Small intestine (tissue), 7 donors: ENCODE data around the gene TTLL4. TPM values are rescaled to one million over a fixed set of nuclear protein-coding genes. Genes with fewer than 3 reads are reported as not detected.
A peak's percentile ranks its signal among the peaks of the same experiment; 100 is the strongest.

ENCODE experiments used
- DNase-seq, 2 donors: peaks; one replicate each; pipeline versions ENCODE4 v3.0.0 to v3.0.0-alpha.2; 2013
- FAIRE-seq: peaks from 2 replicates; lab custom pipeline; 2012; peaks lifted over from hg19 to GRCh38; lab: Jason Lieb, UNC
- H3K27ac ChIP-seq, 3 donors: one replicate each; pipeline ENCODE4 v1.5.1; 2013; ENCODE audit warnings: low read length in 2 of 3, mild to moderate bottlenecking in 2 of 3, control low read depth in 1 of 3, inconsistent platforms in 1 of 3, low read depth in 1 of 3, moderate library complexity in 1 of 3
- H3K27me3 ChIP-seq, 3 donors: one replicate each; pipeline ENCODE4 v1.6.1; 2013; ENCODE audit warnings: low read length in 3 of 3, inconsistent platforms in 1 of 3; ENCODE audit not compliant: control insufficient read depth in 3 of 3, insufficient read depth in 3 of 3
- H3K36me3 ChIP-seq, 3 donors: one replicate each; pipeline ENCODE4 v1.6.1; 2013; ENCODE audit warnings: low read length in 3 of 3, inconsistent platforms in 1 of 3, low read depth in 1 of 3, mild to moderate bottlenecking in 1 of 3, moderate library complexity in 1 of 3; ENCODE audit not compliant: control insufficient read depth in 3 of 3, insufficient read depth in 2 of 3
- H3K4me1 ChIP-seq, 3 donors: one replicate each; pipeline ENCODE4 v1.6.1; 2013; ENCODE audit warnings: low read length in 2 of 3, inconsistent platforms in 1 of 3, low read depth in 1 of 3, mild to moderate bottlenecking in 1 of 3, moderate library complexity in 1 of 3; ENCODE audit not compliant: control insufficient read depth in 3 of 3, insufficient read depth in 2 of 3
- H3K4me3 ChIP-seq, 3 donors: one replicate each; pipeline ENCODE4 v1.5.1; 2013; ENCODE audit warnings: low read length in 3 of 3, control low read depth in 1 of 3, inconsistent platforms in 1 of 3, low read depth in 1 of 3, mild to moderate bottlenecking in 1 of 3, moderate library complexity in 1 of 3
- H3K9me3 ChIP-seq, 2 donors: one replicate each; pipeline ENCODE4 v1.6.1; 2013; ENCODE audit warnings: low read depth in 1 of 2, low read length in 1 of 2; ENCODE audit not compliant: control insufficient read depth in 2 of 2, insufficient read depth in 1 of 2
- WGBS, 3 donors: extraction: QIAGEN DNeasy Blood & Tissue Kit; methylation state at CpG; one replicate each; pipeline ENCODE4 v1.1.7; 2013; 5-methylcytosine and 5-hydroxymethylcytosine counted together
- polyA plus RNA-seq, 4 donors: library from polyadenylated mRNA; stranded (reverse) in 3 of 4; unstranded in 1 of 4; fragments of 200-250 nt in 3 of 4; fragments of 120-200 nt in 1 of 4; gene quantifications; one replicate each; pipeline versions ENCODE4 v1.2.1 to v1.2.3, GENCODE V29; 2013
- donor health status: healthy with polysubstance abuse.
- donor health status: control.
- donor health status: control.
- donor health status: Bipolar disorder and iron deficiency.
- donor health status: healthy.

The TTLL4 gene
- polyA plus RNA-seq, 4 donors = 8.6 to 25.7 (median 12.5) TPM

- H3K4me1 ChIP-seq = peaks cover 0 to 6% (median 3%) of the 10 kb centered on the region in 3 donors
- H3K36me3 ChIP-seq = peaks cover 0 to 1% (median 0%) of the 10 kb centered on the region in 3 donors
- no peak overlapping the region for H3K27ac ChIP-seq
- H3K4me3 ChIP-seq = no peak overlapping the region
- no peak for FAIRE-seq
- peaks cover 0 to 4% of the 10 kb centered on the region in 2 donors for H3K9me3 ChIP-seq
- no peaks in the 10 kb centered on the region for H3K27me3 ChIP-seq
- WGBS, 3 donors = 74 to 84% (median 77%) methylated on average over 4 of the region's 4 CpGs
- DNase-seq = no peak
These were observed 2.5 kb upstream of the TTLL4 start for GRCh38 chr2:218708086-218708485.

GRCh38 chr2:218709908-218710307 lies 727 bp upstream of the TTLL4 start:
- FAIRE-seq = no peak

GRCh38 chr2:218710334-218710686 lies 325 bp upstream of the TTLL4 start:
- Histone ChIP-seq H3K4me3 (peak overlapping the region in 2 of 3 donors; percentile 82 to 96), H3K27ac (peak overlapping the region in 1 of 3 donors; percentile 64), H3K27me3 (no peaks in the 10 kb centered on the region), H3K36me3 (peaks cover 0 to 5% (median 0%) of the 10 kb centered on the region in 3 donors), H3K4me1 (peaks cover 0 to 6% (median 3%) of the 10 kb centered on the region in 3 donors), H3K9me3 (peaks cover 0 to 4% of the 10 kb centered on the region in 2 donors)
- DNase-seq = no peak
- no peak for FAIRE-seq
- WGBS, 3 donors = 43 to 56% (median 50%) methylated on average over 14 of the region's 14 CpGs

More at GRCh38 chr2:218709908-218710307, 727 bp upstream of the TTLL4 start:
- 75 to 86% (median 81%) methylated on average over 8 of the region's 8 CpGs for WGBS, 3 donors
- peaks cover 0 to 4% of the 10 kb centered on the region in 2 donors for H3K9me3 ChIP-seq
- H3K4me1 ChIP-seq = peaks cover 0 to 6% (median 3%) of the 10 kb centered on the region in 3 donors
- no peaks in the 10 kb centered on the region for H3K27me3 ChIP-seq
- no peak for DNase-seq
- peaks cover 0 to 5% (median 0%) of the 10 kb centered on the region in 3 donors for H3K36me3 ChIP-seq
- H3K4me3 ChIP-seq = peak overlapping the region in 1 of 3 donors; percentile 96
- no peak overlapping the region for H3K27ac ChIP-seq

- DNase-seq = peak in 1 of 2 donors; percentile 38
- peak overlapping the region in 2 of 3 donors; percentile 95 to 96 for H3K27ac ChIP-seq
- peaks cover 0 to 4% of the 10 kb centered on the region in 2 donors for H3K9me3 ChIP-seq
- 2 to 14% (median 8%) methylated on average over 5 of the region's 5 CpGs for WGBS, 3 donors
- FAIRE-seq = no peak
- H3K27me3 ChIP-seq = no peaks in the 10 kb centered on the region
- H3K36me3 ChIP-seq = peaks cover 0 to 5% (median 0%) of the 10 kb centered on the region in 3 donors
- peaks cover 0 to 6% (median 3%) of the 10 kb centered on the region in 3 donors for H3K4me1 ChIP-seq
- peak overlapping the region in 2 of 3 donors; percentile 88 to 96 for H3K4me3 ChIP-seq
These were observed 905 bp downstream of the TTLL4 start for GRCh38 chr2:218711550-218711929.

- no peaks in the 10 kb centered on the region for H3K27me3 ChIP-seq
- no peak for DNase-seq
- 91 to 97% (median 93%) methylated on average over 2 of the region's 2 CpGs for WGBS, 3 donors
- no peaks in the 10 kb centered on the region for H3K9me3 ChIP-seq
- H3K4me3 ChIP-seq = no peak overlapping the region
- peaks cover 0 to 14% (median 3%) of the 10 kb centered on the region in 3 donors for H3K4me1 ChIP-seq
- peaks cover 0 to 5% (median 0%) of the 10 kb centered on the region in 3 donors for H3K36me3 ChIP-seq
- H3K27ac ChIP-seq = no peak overlapping the region
- no peak for FAIRE-seq
These were observed 3.3 kb downstream of the TTLL4 start for GRCh38 chr2:218713922-218714321.

- FAIRE-seq (no peak), DNase-seq (no peak)
- Histone ChIP-seq H3K4me1 (peaks cover 0 to 18% (median 3%) of the 10 kb centered on the region in 3 donors), H3K27ac (no peak overlapping the region), H3K4me3 (no peak overlapping the region), H3K27me3 (no peaks in the 10 kb centered on the region), H3K9me3 (no peaks in the 10 kb centered on the region), H3K36me3 (peaks cover 0 to 5% (median 0%) of the 10 kb centered on the region in 3 donors)
- WGBS, 3 donors = 63 to 82% (median 76%) methylated on average over 4 of the region's 4 CpGs
These were observed 5.4 kb downstream of the TTLL4 start for GRCh38 chr2:218716070-218716469.

- no peaks in the 10 kb centered on the region for H3K27me3 ChIP-seq
- peak; percentile 83 to 85 for DNase-seq
- FAIRE-seq = no peak
- peaks cover 0 to 5% (median 0%) of the 10 kb centered on the region in 3 donors for H3K36me3 ChIP-seq
- H3K4me3 ChIP-seq = no peak overlapping the region
- no peaks in the 10 kb centered on the region for H3K9me3 ChIP-seq
- H3K27ac ChIP-seq = peak overlapping the region; percentile 69 to 85 (median 73)
- 20 to 65% (median 41%) methylated on average over 3 of the region's 3 CpGs for WGBS, 3 donors
- H3K4me1 ChIP-seq = peaks cover 0 to 11% (median 0%) of the 10 kb centered on the region in 3 donors
These were observed 6.6 kb downstream of the TTLL4 start for GRCh38 chr2:218717262-218717661.

- FAIRE-seq (no peak), DNase-seq (peak; percentile 16)
- 90 to 96% (median 92%) methylated on average over 7 of the region's 7 CpGs for WGBS, 3 donors
- Histone ChIP-seq H3K27me3 (no peaks in the 10 kb centered on the region), H3K4me1 (peaks cover 0 to 11% (median 0%) of the 10 kb centered on the region in 3 donors), H3K27ac (peak overlapping the region in 1 of 3 donors; percentile 17), H3K36me3 (peaks cover 0 to 5% (median 0%) of the 10 kb centered on the region in 3 donors), H3K4me3 (no peak overlapping the region), H3K9me3 (no peaks in the 10 kb centered on the region)
These were observed 7.4 kb downstream of the TTLL4 start for GRCh38 chr2:218718058-218718457.
